ENCODE results near the gene NLGN4Y.

NLGN4Y gene

DNA sequence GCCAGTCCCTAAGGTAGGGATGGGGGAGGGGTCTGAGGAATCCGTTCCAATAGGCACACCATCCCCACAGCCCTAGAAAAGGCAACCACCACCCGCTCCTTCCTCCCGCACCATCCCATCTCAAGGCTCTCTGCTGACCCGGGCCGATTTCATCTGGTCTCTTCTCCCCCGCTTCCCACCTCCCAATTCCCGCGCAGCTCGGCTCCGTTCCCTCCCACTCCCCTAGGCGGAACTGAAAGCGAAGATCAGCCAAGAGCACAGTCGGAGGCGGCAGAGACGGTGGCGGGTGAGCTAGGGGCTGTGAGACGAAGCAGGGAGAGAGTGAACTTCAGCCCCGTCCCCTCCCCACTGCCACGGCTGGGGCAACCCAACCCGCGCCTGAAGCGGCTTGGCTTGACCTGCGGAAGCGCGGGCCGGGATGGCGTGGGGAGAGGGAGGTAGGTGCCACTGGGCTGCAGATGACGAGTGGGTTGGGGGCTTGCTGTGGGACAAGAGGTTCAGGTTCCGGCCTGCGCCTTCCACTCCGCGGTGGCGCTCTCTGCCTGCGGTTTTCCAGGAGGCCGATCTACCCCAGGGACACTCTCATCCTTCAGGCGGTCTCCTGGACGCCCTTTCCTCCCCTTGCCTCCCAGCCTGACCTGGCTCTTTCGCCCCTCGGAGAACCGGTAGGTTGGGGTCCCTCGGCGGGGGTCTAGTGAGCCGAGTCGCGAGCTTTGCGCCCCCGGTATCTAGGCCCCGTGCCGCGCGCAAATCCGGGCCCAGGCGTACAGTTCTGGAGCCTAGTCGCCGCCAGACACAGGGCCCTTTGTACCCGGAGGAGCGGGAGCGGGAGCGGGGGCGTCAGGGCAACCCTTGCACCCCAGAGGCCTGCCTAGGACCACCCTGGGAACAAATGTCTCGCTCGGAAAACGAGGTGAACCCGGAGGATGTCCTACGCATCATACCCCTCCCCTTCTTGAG lies at the start of gene NLGN4Y:
Gene NLGN4Y, plus strand, starts transcription at position 258 of the 960 bp plus-strand sequence. CDS start 97,591 bp downstream, outside the sequence.
- DNase-seq (ENCODE audit: low spot score) = no peak

DNA sequence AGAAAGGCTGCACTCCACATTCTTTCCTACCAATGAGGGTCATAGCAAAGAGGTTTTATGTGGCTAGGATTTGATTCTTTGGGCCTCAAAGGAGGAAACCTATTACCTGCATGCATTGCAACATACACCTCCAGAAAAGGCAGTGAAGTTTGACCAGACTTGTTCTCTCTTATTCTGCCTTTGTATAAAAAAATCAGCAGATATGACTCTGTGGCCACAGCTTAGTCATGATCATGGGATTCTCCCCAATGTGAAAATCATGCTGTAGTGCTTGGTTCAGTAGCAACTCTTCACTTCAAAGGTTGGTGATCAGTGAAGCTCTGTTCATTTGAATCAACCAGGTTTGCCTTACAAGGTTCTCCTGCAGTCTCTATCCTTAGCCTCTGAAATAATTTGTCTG lies 38.4 kb upstream of the NLGN4Y start:
- DNase-seq (ENCODE audit: low spot score) = no peak

DNA sequence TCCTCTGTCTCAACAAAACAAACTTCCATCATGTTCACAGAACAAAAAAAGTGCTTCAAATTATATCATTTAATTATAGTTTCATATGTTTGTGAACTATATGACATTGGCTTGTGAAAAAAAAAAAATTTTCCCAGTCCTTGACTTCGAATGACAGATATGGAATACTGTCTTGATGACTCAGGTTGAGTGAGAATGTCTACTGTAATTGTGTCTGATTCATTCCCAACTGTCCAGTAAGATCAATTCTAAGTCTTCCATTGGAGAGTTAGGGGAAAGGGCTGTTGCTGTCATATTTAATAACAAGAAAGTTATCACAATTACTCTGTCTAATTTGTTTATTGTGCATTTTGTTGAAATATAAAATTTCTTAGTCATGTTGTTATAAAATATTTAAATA lies 34.1 kb upstream of the NLGN4Y start:
- DNase-seq (ENCODE audit: low spot score) = no peak

DNA sequence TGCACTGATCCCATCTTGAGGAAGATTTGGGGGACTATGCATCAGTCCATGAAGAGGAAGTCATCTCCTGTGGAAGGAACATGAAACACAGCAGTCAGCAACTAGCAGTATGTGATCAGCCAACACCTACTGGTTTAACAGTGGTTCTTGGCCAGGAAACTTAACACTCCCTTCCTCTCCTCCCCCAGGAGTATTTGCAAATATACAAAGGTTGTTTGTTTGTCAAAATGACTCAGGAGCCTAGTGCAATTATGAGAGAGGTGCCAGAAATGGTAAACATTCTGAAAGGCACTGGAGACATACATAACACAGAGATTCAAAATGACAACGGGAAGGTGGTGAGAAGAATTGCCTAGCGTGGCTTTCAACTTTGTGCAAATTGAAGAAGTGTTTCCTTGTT lies 26.3 kb upstream of the NLGN4Y start:
- no peak for DNase-seq (ENCODE audit: low spot score)

DNA sequence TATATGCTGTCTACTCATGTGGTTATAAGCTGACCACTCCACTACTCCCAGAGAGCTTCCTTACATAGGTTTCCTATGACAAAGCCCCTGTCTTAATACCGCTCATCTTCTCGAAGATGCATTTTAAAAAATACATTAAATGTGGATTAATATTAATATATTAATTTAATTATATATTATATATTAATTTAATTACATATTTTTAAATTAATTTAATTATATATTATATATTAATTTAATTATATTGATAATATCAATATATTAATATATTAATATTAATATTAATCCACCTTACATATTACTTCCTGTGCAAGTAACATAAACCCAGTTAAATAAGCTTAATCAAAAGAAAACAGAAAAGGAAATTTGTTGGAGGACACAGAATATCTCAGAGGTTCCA lies 19.7 kb upstream of the NLGN4Y start:
- DNase-seq (ENCODE audit: low spot score) = no peak

DNA sequence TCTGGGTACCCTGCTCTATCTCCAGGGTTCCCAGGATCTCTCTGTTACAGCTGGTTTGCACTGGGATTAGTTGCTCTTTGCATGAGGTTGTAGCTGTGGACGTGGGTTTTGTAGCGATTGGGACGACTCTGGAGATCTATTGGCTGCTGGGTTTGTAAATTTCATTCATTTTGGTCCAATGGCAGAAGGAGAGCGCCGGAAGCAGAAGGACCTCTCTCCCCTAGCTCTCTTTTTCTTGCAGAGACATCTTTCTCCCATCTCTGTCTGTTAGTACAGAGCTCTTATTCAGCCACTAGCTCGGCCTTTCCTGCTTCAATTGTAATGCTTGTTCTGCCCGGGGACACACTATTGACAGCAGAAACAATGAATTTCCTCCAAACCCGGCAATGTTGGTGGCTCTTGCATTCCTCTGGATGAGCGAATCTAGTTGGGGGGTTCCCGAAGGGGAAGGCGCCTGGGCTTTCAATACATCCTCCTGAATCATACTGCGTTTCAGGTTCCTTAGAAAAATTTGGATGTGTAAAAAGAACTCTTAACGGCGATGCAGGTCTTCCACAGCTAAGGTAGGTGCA lies 1.9 kb upstream of the NLGN4Y start:
- no peak for DNase-seq (ENCODE audit: low spot score)

DNA sequence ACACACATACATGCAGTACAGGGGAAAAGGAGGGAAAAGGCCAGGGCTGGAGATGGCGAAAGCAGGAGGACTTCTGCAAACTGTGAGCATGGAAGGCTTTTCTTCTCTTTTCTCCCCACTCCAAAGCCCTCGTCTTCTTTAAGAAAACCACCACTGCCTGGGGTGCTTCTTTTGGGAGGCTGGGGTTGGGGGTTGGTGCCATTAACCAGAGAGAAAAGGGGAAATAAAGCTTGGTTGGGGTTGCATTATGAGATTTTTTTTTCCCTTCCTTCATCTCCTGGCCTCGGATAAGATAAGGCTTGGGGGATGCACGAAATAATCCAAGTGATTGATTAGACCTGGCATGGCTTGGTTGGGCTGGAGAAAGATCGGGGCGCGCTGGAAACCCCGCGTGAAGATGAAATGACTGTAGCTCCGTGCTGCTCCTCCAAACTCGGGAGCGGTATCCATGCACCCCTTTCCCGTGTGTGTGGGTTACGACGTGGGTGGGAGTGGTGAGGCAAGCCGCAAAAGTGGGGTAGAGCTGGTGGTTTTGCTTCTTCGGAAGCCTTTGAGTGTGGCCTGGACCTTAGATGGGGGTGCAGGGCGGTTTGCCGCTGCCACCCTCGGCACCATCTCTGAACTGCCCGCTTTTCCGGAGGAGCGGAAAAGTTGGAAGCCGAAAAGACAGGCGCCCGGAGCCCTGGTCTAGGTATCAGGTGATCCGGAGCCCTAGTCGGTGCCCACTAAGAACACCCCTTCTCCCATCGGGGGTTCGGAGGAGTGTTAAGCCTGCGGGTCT lies 648 bp upstream of the NLGN4Y start:
- DNase-seq (ENCODE audit: low spot score) = no peak

DNA sequence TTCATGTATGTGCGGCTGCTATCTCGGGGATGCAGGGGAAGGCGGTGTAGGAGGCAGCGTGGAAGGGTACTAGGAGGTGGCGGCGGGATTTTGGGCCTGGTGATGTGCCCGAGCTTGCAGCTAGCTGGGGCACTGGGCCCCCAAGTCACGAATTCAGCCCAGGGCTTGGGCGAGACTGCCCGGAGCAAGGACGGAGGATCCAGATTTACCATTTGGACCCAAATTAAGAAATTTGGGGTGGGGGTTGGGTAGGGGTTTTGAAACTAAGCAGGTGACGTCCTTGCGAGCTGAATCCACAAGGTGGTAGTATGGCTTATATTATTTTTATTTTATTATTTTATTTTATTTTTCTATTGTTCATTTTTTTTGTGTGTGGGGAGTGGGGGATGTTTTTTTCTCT lies 986 bp downstream of the NLGN4Y start:
- no peak for DNase-seq (ENCODE audit: low spot score)

DNA sequence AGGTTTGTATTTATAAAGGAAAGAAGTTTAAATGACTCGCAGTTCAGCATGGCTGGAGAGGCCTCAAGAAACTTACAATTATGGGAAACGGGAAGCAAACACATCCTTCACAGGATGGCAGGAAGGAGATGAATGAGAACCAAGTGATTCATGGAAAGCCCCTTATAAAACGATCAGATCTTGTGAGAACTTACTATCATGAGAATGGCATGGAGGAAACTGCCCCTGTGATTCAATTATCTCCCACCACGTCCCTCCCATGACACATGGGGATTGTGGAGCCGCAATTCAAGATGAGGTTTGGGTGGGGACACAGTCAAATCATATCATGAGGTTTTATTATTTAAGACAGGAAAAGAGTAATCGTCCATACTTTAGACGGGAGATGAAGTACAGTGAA lies 4.0 kb downstream of the NLGN4Y start:
- DNase-seq (ENCODE audit: low spot score) = no peak

DNA sequence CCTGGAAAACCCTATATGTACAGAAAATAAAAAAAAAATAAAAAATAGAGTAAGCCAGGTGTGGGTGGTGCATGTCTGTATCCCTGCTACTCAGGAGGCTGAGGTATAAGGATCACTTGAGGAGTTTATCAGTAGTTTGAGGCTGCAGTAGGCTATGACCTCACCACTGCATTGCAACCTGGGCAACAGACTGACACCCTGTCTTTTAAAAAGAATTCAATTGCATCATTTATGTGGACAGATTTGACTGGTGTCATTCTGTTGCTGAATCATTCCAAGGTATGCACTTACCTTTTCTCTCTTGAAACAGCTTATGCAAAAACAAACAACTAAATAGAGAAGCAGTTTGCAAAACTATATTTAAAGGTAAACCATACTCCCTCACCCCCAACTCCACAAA lies 12.4 kb downstream of the NLGN4Y start:
- DNase-seq (ENCODE audit: low spot score) = no peak

DNA sequence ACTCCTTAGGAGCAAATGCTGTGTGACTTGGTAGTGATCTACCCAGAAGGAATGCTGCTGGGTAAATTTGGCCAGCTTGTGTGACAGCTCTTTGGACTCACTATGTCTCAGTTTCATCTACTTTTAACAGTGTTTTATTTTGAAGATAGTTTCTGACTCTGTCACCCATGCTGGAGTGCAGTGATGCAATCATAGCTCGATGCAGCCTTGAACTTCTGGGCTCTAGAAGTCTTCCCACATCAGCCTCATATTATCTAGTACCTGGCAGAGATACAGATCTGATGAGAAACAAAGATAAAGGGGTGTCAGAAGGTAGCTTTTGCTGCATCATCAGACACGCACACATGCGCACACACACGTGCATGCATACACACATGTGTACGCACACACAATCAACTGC lies 19.2 kb downstream of the NLGN4Y start:
- no peak for DNase-seq (ENCODE audit: low spot score)

DNA sequence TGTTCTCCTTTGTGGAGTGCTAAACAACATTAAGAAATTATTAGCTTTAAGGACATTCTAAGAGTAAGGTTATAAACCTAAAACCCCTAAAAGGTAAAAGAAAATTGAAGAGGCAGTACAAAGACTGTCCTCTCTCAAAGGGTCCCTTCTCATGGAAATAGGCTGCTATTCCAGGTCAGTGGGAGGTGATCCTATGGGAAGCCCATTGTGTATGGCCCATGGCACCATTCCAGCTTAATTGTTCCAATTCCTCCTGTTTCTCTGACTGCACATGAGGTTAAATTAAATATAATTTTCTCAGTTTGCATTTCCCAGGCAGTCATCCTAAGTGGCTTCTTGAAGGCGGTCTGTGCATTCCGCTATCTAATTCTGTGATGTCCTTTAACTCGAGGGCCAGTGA lies 57.0 kb downstream of the NLGN4Y start:
- DNase-seq (ENCODE audit: low spot score) = no peak

DNA sequence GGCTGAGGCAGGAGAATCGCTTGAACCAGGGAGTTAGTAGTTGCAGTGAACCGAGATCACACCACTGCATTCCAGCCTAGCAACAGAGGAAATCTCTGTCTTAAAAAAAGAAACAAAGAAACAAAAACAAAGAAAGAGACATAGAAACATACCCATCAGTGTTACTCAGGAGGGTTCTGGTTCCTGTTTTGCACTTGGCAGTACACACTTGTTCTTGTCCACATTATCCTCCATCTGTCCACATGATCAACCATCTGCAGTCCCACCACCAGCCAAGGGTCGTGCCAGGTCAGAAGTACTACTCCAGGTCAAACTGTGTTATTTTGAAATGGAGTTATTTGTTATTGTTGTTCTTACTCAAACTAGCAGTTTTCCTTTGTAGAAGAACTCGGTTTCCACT lies 62.4 kb downstream of the NLGN4Y start:
- no peak for DNase-seq (ENCODE audit: low spot score)

DNA sequence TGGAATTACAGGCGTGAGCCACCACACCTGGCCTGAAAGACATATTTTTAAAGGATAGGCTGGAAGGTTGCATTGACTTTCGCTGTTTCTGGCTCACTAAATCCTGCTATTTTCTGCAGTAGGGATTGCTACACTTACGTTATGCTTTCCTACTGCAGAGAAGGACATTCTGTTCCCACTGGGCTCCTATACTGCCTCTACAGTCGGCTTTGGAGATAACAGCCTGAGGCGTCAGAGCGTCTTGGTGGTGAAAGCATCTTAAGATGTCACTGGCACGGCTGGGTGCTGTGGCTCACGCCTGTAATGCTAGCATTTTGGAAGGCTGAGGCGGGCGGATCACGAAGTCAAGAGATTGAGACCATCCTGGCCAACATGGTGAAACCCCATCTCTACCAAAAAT lies 77.0 kb downstream of the NLGN4Y start:
- DNase-seq (ENCODE audit: low spot score) = no peak

DNA sequence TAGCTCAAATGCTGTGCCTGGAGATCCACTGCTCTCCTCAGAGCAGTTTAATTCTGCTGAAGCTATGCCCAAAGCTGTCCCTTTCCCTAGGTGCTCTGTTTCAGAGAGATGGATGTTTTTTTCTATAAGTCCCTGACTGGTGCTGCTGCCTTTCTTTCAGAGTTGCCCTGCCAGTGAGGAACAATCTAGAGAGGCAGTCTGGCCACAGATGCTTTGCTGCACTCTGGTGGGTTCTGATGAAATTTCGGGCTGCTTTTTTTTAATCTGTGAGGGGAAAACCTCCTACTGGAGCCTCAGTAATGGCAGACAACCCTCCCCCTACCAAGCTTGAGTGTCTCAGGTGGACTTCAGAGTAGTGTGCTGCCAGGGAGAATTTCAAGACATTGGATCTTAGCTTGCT lies 93.3 kb downstream of the NLGN4Y start:
- no peak for DNase-seq (ENCODE audit: low spot score)

DNA sequence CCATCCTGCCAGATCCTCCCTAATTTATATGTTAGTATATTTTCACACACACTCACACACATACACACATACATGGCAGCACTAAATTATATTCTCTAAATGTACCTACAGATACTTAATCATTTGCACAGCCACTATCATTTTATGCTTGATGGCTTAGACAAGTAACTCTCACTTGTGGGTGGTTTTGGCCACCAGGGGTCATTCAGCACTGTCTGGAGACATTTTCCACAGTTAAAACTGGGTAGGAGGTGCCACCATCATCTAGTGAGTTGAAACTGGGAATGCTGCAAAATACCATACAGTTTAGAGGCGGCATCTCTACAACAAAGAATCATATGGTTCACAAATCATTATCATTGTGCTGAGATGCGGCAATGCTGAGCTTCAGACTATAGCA lies 94.2 kb downstream of the NLGN4Y start:
- no peak for DNase-seq (ENCODE audit: low spot score)

DNA sequence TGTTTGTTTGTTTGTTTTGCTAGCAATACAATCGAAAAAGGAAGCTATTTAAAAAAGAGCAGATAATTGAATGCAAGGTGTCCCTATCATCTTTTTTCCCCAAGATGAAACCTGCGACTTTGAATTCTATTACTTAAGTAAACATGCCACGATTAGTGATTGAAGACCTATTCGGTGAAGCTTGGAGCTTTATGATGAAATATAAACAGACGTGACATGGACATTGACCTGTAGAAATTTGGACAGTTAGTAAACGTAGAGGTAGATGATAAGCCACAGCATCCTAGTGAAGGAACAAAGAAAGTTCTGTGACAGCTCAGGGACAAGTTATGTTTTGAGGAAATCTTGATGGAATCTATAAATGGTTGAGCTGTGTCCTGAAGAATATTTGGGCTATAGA lies 103.9 kb downstream of the NLGN4Y start:
- no peak for DNase-seq (ENCODE audit: low spot score)

DNA sequence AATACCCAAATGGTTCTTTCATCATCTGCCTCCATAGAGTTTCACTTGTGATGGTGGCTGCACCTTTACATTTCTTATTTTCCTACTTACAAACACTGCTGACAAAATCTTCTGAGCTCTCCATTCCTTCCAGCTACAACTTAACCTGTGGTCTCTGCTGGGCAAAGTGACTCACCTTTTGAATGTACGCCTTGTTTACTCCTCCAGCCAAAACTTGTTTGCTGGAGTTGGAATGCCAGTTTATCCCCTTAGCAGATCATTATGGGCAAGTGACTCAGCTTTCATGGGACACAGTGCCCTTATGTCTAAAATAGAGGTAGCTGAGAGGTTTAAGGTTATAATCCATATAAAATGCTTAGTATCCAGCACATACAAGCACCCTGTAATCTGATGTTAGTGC lies 107.3 kb downstream of the NLGN4Y start:
- DNase-seq (ENCODE audit: low spot score) = no peak

DNA sequence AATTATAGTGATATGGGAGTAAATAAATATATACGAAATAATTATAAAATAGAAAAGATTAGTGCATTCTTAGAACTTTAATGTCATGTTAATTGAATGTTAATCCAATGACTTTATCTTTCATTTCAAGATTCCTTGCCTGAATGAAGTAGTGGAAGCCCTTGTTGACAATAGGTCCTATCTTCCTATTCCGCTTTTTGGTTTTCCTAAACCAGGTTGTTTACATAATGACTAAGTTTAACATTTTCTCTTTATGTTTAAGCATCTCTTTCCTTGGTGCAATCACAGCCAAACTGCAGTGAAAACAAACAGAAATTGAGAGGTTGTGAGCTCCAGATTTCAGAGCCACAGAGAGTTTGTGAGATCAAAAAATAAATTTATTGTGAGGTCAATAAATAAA lies 109.4 kb downstream of the NLGN4Y start:
- DNase-seq (ENCODE audit: low spot score) = no peak

DNA sequence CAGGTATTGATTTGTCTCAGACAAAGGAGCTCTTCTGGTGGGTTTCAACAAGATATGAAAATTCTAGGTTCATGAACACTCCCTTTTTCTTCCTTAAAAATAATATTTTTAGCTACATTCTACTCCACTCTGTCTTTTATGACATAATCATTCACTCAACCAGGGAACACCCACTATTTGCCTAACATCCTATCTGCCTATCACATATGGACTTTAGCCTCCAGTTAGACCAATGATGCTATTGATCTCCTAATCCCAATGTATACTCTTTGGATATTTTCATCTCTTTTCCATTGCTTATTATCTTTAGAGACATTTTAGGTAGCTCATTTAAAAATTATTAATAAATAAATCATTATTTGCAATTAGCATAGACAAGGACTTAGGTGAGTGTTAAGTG lies 110.6 kb downstream of the NLGN4Y start:
- DNase-seq (ENCODE audit: low spot score) = no peak

DNA sequence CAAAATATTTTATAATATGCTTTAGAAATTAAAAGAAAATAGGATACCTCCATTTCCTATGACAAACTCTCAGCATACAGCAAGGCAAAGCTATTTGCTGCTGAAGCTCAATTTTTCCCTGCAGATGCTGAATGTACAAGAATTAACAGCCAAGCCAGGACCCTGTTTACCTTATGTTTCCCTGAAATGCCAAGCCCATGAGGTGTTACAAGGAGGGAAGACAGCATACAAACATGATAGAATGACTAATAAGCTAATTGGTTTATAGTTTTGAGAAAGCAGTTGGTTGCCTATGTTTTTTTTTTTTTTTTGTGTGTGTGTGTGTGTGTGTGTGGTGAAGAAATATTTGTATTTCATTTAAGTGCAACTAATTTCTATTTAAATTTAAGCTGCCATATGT lies 113.2 kb downstream of the NLGN4Y start:
- no peak for DNase-seq (ENCODE audit: low spot score)

DNA sequence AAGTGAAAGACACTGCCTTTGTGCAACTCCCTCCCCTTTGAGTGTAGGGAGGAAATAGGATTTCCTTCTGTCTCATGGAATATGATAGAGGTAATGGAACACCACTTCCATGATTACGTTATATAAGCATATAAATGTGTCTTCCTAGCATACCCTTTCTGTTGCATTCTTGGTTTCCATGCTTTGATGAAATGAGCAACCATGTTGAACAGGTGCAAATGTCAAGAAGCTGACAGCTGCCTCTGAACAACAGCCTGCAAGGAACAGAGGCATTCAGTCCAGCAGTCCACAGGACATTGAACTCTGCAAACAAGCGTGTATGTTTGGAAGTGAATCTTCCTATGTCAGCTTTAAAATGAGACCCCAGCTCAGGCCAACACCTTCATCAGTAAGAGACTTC lies 117.5 kb downstream of the NLGN4Y start:
- no peak for DNase-seq (ENCODE audit: low spot score)
